GM18861 (cell line): ENCODE data around the gene MTMR3.
"Not testable (repeated sequence)": the region's sequence is repeated elsewhere in the genome, so short reads cannot be mapped to it uniquely, and the experiment has no call there.

Experiments
- ATAC-seq: cut with Tn5 transposase; IDR thresholded peaks from one replicate; pipeline ENCODE4 v1.9.1; 2021; ENCODE audit not compliant: unreplicated experiment

Gene MTMR3

GRCh38 chr22:30045901-30046715, 163.1 kb downstream of the MTMR3 start:
- ATAC-seq, result no peak

DNA sequence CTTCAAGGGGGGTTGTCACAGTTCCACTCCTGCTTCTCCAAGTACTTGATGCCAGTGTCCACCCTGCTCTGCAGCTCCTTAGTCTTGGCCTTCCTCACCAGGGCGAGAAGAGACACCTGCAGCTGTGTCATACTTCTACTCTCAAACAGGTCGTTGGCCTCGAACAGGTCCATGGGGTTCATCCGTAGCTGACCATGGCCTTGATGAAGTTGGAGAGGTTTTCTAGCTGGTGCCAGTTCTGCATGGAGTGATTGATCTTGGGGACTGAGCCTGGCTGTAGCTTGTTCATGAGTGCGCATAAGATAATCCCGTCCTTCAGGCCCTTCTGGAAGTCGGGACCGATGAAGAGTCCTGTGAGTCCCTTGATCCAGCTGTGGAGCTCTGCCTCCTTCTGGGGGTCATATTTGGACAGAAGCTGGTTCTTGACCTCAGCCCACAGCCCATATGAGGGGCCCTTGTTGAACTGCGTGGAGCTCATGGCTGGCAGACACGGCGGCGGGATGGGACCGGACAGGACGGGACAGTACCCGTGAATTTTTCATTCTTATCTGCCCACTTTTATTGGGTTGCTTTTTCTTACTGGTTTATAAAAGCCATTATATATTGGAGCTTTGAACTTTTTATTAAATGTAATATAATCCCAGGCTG, 163.9 kb downstream of the MTMR3 start:
- ATAC-seq, result no peak

DNA sequence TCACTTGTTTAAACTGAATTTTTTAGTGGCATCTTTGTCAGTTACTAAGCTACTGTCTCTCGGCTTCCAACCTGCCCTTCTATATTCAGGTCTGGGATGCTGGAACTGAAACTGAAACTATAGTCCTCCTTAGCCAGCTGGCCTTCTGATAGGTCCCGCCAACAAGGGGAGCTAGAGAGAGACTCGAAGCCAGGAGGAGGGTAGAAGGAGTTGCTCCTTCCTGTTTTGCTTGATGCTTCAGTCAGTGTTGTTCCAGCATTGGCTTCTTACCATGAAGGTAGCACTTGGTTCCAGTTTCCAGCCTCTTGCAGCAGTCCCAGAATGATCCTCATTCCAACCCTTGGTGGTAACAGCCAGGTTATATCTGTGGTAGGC, 164.4 kb downstream of the MTMR3 start:
- no peak for ATAC-seq

GRCh38 chr22:30048681-30049080, 165.7 kb downstream of the MTMR3 start:
- no peak for ATAC-seq

DNA sequence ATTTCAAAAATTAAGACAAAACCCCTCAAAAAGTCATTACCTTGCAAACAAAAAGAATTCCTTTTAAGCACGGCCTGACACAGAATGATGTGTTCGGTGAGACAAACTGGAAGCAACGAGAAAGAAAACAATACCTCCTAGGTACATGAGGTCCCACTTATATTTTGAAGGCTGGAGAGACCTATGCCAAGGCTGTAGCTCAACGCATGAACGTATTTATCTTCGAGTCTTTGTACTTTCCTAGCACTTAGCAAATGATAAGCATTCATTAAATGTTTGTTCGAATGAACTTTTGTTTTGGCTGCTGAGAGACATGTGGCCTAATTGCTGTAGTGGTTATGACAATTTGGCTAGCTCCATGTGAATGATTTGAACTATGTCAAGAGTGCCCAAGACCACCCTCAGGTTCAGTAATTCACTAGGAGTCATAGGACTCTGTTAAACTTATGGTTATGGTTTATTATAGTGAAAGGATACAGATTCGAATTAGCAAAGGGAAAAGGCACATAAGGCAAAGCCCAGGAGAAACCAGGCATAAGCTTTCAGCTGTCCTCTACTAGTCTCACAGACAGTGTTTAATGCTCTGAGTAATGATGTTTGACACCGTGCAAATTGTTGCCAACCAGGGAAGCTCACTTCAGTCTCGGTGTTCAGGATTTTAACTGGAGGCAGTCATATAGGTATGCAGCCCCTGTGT, 171.2 kb downstream of the MTMR3 start:
- no peak for ATAC-seq

DNA sequence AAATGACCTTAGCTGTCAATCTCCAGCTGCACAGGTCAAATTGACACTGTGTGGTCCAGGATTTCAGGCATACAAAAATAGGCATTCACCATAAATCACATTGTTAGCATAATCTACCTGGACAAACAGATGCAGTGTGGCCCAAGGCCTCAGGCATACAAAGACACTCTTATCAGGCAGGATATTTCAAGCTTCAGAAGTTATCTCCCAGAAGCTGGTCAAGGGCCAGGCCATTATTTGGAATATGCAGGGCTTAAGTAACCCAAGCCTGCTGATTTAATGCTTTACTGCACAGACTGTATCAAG, 171.7 kb downstream of the MTMR3 start:
- ATAC-seq, result no peak

GRCh38 chr22:30056015-30056414, 173.0 kb downstream of the MTMR3 start:
- ATAC-seq, result no peak

GRCh38 chr22:30057375-30057774, 174.4 kb downstream of the MTMR3 start:
- ATAC-seq, result no peak

GRCh38 chr22:30059346-30060020, 176.5 kb downstream of the MTMR3 start:
- not testable (repeated sequence) for ATAC-seq

GRCh38 chr22:30061094-30061493, 178.1 kb downstream of the MTMR3 start:
- ATAC-seq, result not testable (repeated sequence)

GRCh38 chr22:30062259-30062658, 179.3 kb downstream of the MTMR3 start:
- no peak for ATAC-seq

DNA sequence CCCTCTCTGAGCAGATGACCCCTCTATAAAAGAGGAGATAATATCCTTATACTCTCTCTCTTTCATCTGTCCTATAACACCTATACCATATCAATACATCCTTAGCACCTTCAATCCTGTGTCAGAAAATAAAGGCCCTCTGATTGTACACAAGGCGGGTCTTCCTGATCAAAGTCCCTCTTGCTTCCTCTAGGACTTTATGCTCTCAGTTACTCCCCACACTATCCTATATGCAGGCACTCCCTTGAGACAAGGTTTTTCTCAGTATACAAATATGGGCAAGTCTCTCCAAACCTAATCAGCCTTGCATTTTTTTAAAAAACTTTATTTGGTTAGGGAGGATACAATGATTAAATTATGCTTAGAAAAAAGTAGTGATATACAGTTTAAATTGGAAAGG, 180.0 kb downstream of the MTMR3 start:
- ATAC-seq, result no peak

- ATAC-seq, result no peak
Observed at GRCh38 chr22:30064172-30064571, 181.2 kb downstream of the MTMR3 start.

DNA sequence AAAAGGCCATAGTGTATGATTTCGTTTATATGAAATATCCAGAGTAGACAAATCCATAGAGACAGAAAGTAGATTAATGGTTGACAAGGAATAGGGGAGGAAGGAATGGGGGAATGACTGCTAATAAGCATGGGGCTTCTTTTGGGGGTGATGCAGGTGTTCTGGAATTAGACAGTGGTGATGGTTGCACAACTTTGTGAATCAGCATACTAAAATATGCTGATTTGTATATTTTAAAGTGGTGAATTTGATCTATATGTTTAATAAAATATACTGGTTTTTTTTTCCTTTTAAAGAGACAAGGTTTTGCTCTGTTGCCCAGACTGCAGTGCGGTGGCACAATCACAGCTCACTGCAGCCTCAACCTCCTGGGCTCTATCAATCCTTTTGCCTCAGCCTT, 190.8 kb downstream of the MTMR3 start:
- no peak for ATAC-seq

DNA sequence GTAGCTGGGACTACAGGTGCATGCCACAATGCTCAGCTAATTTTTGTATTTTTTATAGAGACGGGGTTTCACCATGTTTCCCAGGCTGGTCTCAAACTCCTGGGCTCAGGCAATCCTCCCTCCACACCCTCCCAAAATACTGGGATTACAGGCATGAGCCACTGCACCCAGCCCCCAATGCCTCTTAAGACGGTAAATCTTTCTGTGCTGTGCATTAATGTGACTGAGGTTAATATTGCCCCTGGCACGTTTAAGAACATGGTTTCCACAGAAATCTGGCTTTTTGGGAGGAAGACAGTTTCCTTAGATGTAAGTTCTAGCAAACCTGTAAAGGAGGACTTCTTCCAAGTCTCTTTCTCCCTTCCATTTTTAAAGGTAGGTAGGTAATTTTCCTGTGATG, 191.2 kb downstream of the MTMR3 start:
- no peak for ATAC-seq

DNA sequence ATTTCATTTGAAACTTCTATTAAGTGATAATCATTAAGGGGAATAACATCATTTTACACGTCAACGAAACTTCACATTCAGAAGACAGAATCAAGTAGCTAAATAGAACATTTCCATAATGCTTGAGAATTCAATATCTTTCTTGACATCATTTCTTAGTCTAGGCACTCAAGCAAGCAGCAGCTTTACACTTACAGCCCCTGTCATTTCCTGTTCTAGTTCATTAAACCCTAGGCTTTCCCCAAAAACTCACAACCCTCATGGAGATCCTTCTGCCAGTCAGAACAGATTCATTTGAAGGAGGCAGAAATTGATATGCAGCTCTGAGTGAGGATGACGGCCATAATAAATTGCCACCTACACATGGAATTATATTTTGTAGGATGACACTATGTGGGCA, 192.0 kb downstream of the MTMR3 start:
- ATAC-seq, result no peak

DNA sequence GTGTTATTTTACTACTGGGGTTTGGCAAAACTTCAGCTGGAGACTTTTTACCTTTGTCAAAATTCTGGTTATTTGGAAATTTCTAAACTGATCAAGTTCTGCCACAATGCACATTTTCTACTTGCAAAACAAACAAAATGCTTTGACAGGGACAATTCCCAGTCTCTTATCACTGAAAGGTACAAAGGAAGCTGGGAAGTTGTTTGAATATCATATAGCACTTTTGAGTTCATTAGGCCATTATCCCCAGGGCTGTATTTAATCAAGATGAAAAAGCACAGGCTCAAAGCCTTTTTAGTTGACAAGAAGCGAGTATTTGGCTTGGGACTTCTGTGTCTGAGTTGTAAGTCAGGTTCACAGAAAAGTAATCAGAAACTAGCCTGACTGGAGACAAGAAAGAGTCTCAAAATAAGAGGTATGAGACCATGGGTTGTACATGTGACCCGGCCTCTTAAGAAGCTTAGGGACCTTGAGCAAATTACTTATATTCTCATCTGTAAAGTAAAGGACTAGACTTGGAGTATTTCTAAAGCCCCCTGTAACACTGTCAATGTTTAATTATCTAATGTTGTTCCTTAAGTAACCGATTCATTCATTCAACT, 194.4 kb downstream of the MTMR3 start:
- ATAC-seq, result no peak

GRCh38 chr22:30078320-30079311, 195.6 kb downstream of the MTMR3 start:
- ATAC-seq, result no peak

DNA sequence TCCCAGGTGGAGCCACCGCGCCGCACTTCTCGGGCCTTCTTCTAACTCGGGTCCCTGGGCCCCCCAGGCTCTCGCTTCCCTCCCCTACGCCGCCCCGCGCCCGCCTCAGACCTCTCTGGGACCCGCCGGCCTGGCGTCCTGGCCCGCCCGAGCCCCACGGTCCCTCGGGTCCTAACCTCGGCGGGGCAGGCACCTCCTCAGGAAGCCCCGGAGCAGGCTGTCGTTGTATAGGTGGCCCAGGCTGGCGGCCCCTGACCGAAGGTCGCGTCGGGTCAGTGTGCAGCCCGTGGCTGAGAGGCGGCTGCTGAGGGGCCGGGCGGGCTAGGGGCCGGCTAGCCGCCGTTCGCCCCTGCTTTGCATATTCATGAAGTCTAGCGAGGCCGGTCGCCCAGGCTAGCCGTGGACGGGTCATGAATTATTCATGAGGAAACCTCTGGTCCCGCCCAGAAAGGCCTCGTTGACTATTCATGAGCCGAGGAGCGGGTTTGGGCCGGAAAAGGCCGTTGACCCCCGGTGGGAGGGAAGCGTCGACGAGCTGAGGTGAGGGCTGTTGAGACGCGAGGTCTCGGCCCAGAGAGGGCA, 197.1 kb downstream of the MTMR3 start, which contains the start of gene HORMAD2:
TSS of gene HORMAD2 (plus strand) at position 513 of the 582 bp plus-strand sequence. CDS start 13,489 bp downstream, outside the sequence.
- no peak for ATAC-seq
